Brain microvascular endothelial cell (primary cell): Measurements from ENCODE around the gene CKAP4.
"Not testable (repeated sequence)": the region's sequence is repeated elsewhere in the genome, so short reads cannot be mapped to it uniquely, and the experiment has no call there.

Experiments used
- DNase-seq: peaks from one replicate; pipeline ENCODE4 v3.0.0-alpha.2; 2020
- H3K27ac ChIP-seq: fragments of 250-450 bp; sonication (Bioruptor Pico); 2 replicates; pipeline ENCODE4 v1.5.1; 2020; ENCODE audit warnings: mild to moderate bottlenecking, moderate library complexity
- H3K27me3 ChIP-seq: fragments of 250-450 bp; sonication (Bioruptor Pico); replicated peaks from 2 replicates; pipeline ENCODE4 v1.5.1; 2020; ENCODE audit warnings: mild to moderate bottlenecking
- H3K36me3 ChIP-seq: fragments of 250-450 bp; sonication (Bioruptor Pico); replicated peaks from 2 replicates; pipeline ENCODE4 v1.5.1; 2020; ENCODE audit warnings: mild to moderate bottlenecking
- H3K4me3 ChIP-seq: 2 replicates; pipeline ENCODE4 v1.5.1; 2011; ENCODE audit warnings: low read depth, mild to moderate bottlenecking, control low read depth, low read length, moderate library complexity
- CTCF ChIP-seq: IDR thresholded peaks from 2 replicates; pipeline ENCODE4 v1.5.1; 2011; ENCODE audit warnings: low read depth, mild to moderate bottlenecking, moderate library complexity, low read length, control low read depth, inconsistent platforms; ENCODE audit errors: missing control alignments
- in situ Hi-C: cut with HindIII; loops from 2 replicates; pipeline ENCODE4 v1.10.0; 2017; ENCODE audit warnings: low sequenced_read_pairs, low pct_ligation_motif_present

CKAP4 gene

GRCh38 chr12:106290666-106291065 lies 42.8 kb upstream of the CKAP4 start:
- no peak overlapping the region for H3K27ac ChIP-seq
- no peaks in the 10 kb centered on the region for H3K36me3 ChIP-seq
- no peak overlapping the region for H3K4me3 ChIP-seq
- DNase-seq = no peak
- H3K27me3 ChIP-seq = no peaks in the 10 kb centered on the region
- in situ Hi-C loops = no loop called here
- no peak for TF ChIP-seq CTCF

DNA sequence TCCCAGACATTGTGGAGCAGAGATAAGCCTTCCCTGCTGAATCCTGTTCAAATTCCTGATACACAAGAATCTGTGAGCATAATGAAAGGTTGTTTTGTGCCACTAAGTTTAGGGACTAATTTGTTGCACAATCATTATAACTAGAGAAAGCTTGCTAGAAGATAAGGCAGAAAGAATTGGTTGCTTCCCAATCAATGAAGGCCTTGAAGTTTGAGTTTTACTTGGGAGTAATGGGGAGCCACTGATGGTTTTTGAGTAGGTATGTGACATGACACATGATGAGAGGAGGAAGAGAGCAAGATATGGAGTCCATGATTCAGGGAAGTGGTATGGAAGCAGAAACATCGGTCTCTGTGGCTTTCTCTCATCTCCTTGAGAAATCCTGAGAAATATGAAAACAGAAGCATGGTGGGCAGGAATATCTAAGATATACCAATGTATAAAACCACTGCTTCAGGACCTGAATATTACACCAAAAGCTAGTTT lies 41.4 kb upstream of the CKAP4 start:
- no peaks in the 10 kb centered on the region for H3K27me3 ChIP-seq
- H3K27ac ChIP-seq = peak overlapping the region; percentile 94
- no peak overlapping the region for H3K4me3 ChIP-seq
- in situ Hi-C loops = no loop called here
- DNase-seq = peak; percentile 41
- H3K36me3 ChIP-seq = no peaks in the 10 kb centered on the region
- TF ChIP-seq CTCF = no peak

GRCh38 chr12:106288494-106289195 lies 40.8 kb upstream of the CKAP4 start:
- peak overlapping the region; percentile 94 for H3K27ac ChIP-seq
- no peaks in the 10 kb centered on the region for H3K36me3 ChIP-seq
- TF ChIP-seq CTCF = no peak
- DNase-seq = peak; percentile 89
- H3K27me3 ChIP-seq = no peaks in the 10 kb centered on the region
- in situ Hi-C loops = no loop called here
- H3K4me3 ChIP-seq = no peak overlapping the region

DNA sequence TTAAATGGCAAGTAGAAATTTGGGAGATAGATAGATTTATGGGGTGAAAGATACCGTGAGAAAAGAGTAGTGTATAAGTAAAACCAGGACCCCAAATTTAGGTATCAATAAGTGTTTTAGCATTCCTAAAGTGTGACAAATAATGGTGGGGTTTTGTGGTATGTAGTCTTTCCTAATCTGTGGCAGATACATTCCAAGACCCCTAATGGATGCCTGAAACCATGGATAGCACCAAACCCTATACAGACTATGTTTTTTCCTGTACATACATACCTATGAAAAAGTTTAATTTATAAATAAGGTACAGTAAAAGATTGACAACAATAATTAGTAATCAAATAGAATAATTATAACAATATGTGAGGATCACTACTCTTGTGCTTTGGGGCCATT lies 40.3 kb upstream of the CKAP4 start:
- DNase-seq = no peak
- in situ Hi-C loops = no loop called here
- peak overlapping the region; percentile 94 for H3K27ac ChIP-seq

GRCh38 chr12:106287364-106287763 lies 39.5 kb upstream of the CKAP4 start:
- H3K36me3 ChIP-seq = no peaks in the 10 kb centered on the region
- in situ Hi-C loops = no loop called here
- no peaks in the 10 kb centered on the region for H3K27me3 ChIP-seq
- H3K4me3 ChIP-seq = no peak overlapping the region
- no peak for DNase-seq
- TF ChIP-seq CTCF = no peak
- no peak overlapping the region for H3K27ac ChIP-seq

More for the DNA sequence above, 40.3 kb upstream of the CKAP4 start:
- Histone ChIP-seq H3K36me3 (no peaks in the 10 kb centered on the region), H3K27me3 (no peaks in the 10 kb centered on the region), H3K4me3 (no peak overlapping the region)
- no peak for TF ChIP-seq CTCF

GRCh38 chr12:106286576-106287162 lies 38.8 kb upstream of the CKAP4 start:
- H3K27me3 ChIP-seq, H3K27ac ChIP-seq, DNase-seq, in situ Hi-C loops, H3K4me3 ChIP-seq, H3K36me3 ChIP-seq: not testable (repeated sequence)
